Activated naive CD4-positive, alpha-beta T cell treated with anti-CD3 and anti-CD28 coated beads, Interleukin-2, amount 50 U/mL, for 24 hours (primary cell): ENCODE data around the gene EPB41L4A.
"Not testable (repeated sequence)": the region's sequence is repeated elsewhere in the genome, so short reads cannot be mapped to it uniquely, and the experiment has no call there.

ENCODE experiments used
- H3K27ac Mint-ChIP-seq: one replicate; pipeline ENCODE4 v1.8.0; 2021; ENCODE audit warnings: mild to moderate bottlenecking, mixed read lengths
- H3K27me3 Mint-ChIP-seq: one replicate; pipeline ENCODE4 v1.8.0; 2021; ENCODE audit warnings: mixed read lengths
- H3K36me3 Mint-ChIP-seq: one replicate; pipeline ENCODE4 v1.8.0; 2021; ENCODE audit warnings: mixed read lengths
- H3K4me1 Mint-ChIP-seq: one replicate; pipeline ENCODE4 v1.8.0; 2021; ENCODE audit warnings: mixed read lengths
- H3K4me3 Mint-ChIP-seq: one replicate; pipeline ENCODE4 v1.8.0; 2021; ENCODE audit warnings: mild to moderate bottlenecking, mixed read lengths
- H3K9me3 Mint-ChIP-seq: one replicate; pipeline ENCODE4 v1.8.0; 2021; ENCODE audit warnings: mixed read lengths

EPB41L4A gene

DNA sequence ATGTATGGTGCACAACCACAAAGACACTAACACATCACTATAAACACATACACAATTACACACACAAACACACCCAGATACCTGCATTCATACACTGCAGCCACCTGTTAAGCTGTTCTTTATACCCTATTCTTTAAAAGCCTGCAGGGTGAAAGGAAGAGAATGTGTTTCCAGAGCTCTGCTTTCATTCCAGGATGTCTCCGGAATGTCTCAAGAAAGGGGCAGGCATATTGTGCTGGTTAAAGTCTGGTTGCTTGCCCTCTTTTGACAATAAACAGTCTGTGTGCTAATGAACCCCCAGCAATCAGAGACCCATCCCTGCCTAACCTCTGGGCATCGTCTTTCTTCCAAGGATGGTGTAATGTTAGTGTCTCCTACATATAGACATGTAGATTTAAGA lies 181.6 kb downstream of the EPB41L4A start:
- no peak overlapping the region for H3K27ac Mint-ChIP-seq
- H3K4me1 Mint-ChIP-seq, result no peaks in the 10 kb centered on the region
- peaks cover 9% of the 10 kb centered on the region for H3K27me3 Mint-ChIP-seq
- no peak overlapping the region for H3K4me3 Mint-ChIP-seq
- H3K36me3 Mint-ChIP-seq, result no peaks in the 10 kb centered on the region
- no peaks in the 10 kb centered on the region for H3K9me3 Mint-ChIP-seq

DNA sequence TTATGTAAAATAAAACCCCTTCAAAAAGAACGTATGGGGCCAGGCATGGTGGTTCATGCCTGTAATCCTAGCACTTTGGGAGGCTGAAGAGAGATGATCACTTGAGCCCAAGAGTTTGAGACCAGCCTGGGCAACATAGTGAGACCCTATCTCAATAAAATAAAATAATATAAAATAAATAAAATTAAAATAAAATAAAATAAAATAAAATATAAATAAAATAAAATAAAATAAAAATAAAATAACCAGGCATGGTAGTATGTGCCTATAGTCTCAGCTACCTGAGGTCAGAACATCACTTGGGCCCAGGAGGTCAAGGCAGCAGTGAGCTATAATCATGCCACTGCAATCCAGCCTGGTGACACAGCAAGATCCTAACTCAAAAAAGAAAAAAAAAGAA lies 185.1 kb downstream of the EPB41L4A start:
- Mint-ChIP-seq H3K36me3 (no peaks in the 10 kb centered on the region), H3K4me3 (no peak overlapping the region), H3K27me3 (peaks cover 8% of the 10 kb centered on the region), H3K27ac (no peak overlapping the region), H3K4me1 (no peaks in the 10 kb centered on the region), H3K9me3 (no peaks in the 10 kb centered on the region)

DNA sequence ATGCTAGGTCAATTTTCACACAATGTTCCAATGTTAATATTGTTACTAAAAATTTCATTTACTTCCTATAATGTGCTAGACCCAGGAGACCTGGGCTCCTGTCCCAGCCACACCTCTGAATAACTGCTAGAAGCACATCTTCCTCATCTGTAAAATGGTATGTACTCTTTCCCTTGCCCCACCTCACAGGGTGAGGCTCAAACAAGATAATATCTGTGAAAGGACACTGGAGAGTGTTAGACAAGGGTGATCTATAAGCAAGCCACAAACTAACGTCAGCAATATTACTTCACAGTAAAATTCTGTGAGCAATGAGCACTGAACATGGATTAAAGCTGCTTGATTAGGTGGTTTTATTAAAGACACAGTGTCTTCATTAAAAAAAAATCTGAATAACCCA lies 186.4 kb downstream of the EPB41L4A start:
- H3K4me1 Mint-ChIP-seq, result no peaks in the 10 kb centered on the region
- H3K9me3 Mint-ChIP-seq, result no peaks in the 10 kb centered on the region
- no peaks in the 10 kb centered on the region for H3K36me3 Mint-ChIP-seq
- H3K27me3 Mint-ChIP-seq, result peaks cover 6% of the 10 kb centered on the region
- H3K27ac Mint-ChIP-seq, result no peak overlapping the region
- H3K4me3 Mint-ChIP-seq, result no peak overlapping the region

DNA sequence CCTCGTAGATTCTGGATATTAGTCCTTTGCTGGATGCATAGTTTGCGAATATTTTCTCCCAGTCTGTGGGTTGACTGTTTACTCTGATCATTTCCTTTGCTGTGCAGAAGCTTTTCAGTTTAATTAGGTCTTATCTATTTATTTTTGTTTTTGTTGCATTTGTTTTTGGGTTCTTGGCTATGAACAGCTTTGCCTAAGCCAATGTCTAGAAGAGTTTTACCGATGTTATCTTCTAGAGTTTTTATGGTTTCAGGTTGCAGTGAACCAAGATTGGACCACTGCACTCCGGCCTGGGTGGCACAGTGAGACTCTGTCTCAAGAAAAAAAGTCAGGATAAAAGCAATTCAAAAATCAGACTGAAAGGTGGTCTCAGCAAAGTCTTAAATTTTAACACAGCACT lies 188.5 kb downstream of the EPB41L4A start:
- no peak overlapping the region for H3K27ac Mint-ChIP-seq
- H3K36me3 Mint-ChIP-seq, result no peaks in the 10 kb centered on the region
- no peaks in the 10 kb centered on the region for H3K9me3 Mint-ChIP-seq
- H3K4me1 Mint-ChIP-seq, result no peaks in the 10 kb centered on the region
- peaks cover 6% of the 10 kb centered on the region for H3K27me3 Mint-ChIP-seq
- H3K4me3 Mint-ChIP-seq, result no peak overlapping the region

DNA sequence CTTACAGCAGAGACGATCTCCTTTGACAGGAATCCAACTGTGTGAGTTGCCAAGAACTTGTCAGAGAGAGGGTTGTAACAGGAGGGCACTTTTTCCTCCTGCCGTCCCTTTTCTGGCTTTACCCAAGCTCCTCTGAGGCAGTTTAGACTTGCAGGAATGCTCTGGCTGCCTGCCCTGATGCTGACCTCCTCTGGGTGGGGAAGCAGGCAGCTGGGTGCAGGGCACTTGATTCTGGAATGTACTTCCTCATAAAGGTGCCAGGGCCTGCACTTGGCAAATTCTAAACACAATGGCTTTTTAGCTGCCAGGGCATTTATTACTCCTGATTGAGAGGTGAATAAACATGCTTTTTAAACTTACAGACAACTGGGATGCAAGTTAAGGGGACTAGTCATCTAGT lies 190.4 kb downstream of the EPB41L4A start:
- Mint-ChIP-seq H3K4me3 (no peak overlapping the region), H3K4me1 (no peaks in the 10 kb centered on the region), H3K36me3 (no peaks in the 10 kb centered on the region)

DNA sequence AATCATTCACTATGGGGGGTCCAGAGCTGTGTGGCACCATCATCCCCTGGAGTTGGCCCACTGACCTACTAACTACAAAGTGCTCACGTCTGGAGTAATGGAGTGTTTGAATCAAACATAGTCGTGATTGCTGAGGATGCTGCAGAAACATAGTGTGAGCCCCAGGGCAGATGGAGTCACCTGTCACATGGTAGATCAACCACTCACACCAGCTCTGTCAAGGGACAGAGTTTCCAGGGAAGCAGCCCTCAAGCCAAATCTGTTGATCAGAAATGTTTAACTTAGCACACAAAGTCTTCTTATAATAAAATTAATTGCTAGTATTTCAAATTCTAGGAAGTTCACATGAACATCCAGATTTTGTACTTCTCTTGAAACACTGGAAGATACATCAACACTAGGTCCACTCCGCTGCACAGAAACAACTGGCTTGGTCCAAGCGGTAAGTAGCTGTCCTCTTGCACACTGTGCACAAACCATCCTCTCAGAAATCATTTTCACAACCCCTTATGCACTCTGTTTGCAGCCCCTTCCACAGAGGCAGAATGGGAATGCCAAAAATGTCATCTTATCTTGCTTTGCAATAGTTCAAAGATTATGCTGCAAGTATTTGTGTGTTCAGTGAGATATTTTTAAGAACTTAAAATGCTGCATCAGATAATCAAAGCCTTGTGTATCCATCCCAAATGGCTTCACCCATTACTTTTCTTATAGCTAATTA lies 191.0 kb downstream of the EPB41L4A start:
- Mint-ChIP-seq H3K36me3 (no peaks in the 10 kb centered on the region), H3K9me3 (no peaks in the 10 kb centered on the region), H3K27me3 (peaks cover 11% of the 10 kb centered on the region), H3K4me3 (no peak overlapping the region), H3K27ac (no peak overlapping the region), H3K4me1 (no peaks in the 10 kb centered on the region)

More for the DNA sequence above, 190.4 kb downstream of the EPB41L4A start:
- Mint-ChIP-seq H3K27ac (no peak overlapping the region), H3K9me3 (no peaks in the 10 kb centered on the region), H3K27me3 (peaks cover 6% of the 10 kb centered on the region)

DNA sequence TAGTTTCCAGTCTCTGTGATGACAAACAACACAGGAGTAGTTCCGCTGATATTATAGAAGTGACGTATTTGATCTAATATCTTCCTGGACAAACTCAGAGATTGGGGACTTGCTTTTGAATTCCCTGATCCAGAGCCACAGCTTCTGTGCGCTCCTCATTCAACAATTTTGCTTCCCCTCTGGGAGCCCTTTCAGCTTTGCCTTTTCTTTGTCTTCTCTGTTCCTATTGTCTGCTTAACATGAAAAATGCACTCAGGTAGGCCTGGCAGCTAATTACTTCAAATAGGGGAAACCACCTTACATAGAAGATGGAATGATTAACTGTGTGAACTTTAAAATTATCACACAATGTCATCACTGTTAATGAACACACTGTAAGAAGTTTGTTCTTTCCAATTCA lies 192.9 kb downstream of the EPB41L4A start:
- Mint-ChIP-seq H3K36me3 (no peaks in the 10 kb centered on the region), H3K27ac (no peak overlapping the region), H3K9me3 (no peaks in the 10 kb centered on the region), H3K27me3 (peaks cover 11% of the 10 kb centered on the region), H3K4me3 (no peak overlapping the region), H3K4me1 (no peaks in the 10 kb centered on the region)

DNA sequence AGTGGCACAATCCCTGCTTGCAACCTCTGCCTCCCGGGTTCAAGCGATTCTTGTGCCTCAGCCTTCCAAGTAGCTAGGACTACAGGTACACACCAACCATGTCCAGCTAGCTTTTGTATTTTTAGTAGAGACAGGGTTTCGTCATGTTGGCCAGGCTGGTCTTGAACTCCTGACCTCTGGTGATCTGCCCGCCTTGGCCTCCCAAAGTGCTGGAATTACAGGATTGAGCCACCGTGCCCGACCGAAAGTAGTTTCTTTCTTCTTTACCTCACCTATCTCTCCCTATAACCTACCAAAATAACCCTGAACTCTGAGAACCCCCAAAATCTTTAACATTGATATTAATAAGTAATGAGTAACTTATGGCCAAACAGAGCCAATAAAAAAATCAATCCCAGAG lies 196.1 kb downstream of the EPB41L4A start:
- not testable (repeated sequence) for H3K27ac Mint-ChIP-seq, H3K27me3 Mint-ChIP-seq, H3K4me1 Mint-ChIP-seq, H3K36me3 Mint-ChIP-seq, H3K4me3 Mint-ChIP-seq, H3K9me3 Mint-ChIP-seq

DNA sequence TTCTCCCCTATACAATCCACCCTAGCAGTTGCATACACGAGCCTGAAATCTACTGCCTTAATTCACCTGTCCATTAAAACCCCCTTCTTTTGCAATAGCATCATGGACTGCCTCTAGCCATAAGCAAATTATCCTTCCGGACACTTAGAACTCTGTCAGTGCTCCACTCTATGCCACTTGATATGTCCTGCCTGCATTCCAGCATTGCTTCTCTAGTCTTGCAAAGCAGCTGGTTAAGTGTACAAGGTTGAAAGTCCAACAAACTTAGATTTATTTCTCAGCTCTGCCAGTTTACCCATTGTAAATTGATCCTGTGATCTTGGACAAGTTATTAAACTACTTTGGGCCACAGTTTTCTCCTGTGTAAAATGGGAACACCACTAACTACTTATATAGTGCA lies 197.9 kb downstream of the EPB41L4A start:
- H3K9me3 Mint-ChIP-seq, result no peaks in the 10 kb centered on the region
- H3K27ac Mint-ChIP-seq, result no peak overlapping the region
- H3K4me3 Mint-ChIP-seq, result no peak overlapping the region
- no peaks in the 10 kb centered on the region for H3K36me3 Mint-ChIP-seq
- H3K27me3 Mint-ChIP-seq, result peaks cover 9% of the 10 kb centered on the region
- H3K4me1 Mint-ChIP-seq, result no peaks in the 10 kb centered on the region

DNA sequence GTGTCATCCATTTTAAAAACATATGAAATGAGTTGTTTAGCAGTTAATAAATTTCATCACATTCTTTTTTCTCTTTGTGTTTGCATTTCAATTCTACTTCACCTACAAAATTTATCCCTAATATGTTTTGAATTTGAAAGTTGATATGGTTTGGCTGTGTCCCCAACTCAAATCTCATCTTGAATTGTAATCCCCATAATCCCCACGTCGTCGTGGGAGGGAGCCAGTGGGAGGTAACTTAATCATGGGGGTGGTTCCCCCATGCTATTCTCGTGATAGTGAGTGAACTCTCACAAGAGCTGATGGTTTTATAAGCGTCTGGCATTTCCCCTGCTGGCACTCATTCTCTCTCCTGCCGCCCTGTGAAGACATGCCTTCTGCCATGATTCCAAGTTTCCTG lies 200.1 kb downstream of the EPB41L4A start:
- H3K36me3 Mint-ChIP-seq, result no peaks in the 10 kb centered on the region
- peaks cover 12% of the 10 kb centered on the region for H3K27me3 Mint-ChIP-seq
- H3K9me3 Mint-ChIP-seq, result no peaks in the 10 kb centered on the region
- no peaks in the 10 kb centered on the region for H3K4me1 Mint-ChIP-seq
- H3K27ac Mint-ChIP-seq, result no peak overlapping the region
- H3K4me3 Mint-ChIP-seq, result no peak overlapping the region

DNA sequence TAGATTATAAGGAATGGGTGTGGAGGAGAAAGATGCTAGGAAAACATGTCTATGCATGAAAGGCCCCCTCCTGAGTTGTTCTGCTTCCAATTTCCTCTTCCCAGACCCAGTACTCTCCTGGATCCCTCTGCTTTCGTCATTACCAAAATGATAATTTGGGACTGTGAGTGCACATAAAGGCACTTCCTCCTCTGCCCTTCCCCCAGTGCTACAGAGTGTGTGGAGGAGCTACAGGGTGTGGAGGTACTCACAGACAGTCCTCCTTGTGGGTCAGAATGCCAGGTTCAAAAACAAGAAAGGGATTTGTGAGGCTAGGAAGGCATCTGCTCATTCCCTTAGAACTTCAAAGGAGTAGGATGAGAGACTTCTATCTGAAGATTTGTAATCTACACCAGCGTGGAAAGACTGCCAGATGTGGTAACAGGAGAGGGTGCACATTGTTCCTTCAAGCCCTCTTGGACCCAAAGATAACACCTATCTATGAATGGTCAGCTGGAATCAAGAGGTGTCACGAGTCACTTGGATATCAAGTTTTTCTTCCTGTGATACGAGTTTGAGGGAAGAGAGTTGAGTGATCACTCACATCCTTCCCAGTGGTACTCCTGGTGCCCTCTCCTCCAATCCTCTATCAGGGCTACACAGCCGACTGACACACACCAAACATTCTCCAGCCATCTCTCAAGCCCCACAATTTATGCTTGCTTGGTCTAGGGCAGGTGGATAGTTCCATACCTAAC lies 201.1 kb downstream of the EPB41L4A start:
- H3K4me3 Mint-ChIP-seq, result no peak overlapping the region

DNA sequence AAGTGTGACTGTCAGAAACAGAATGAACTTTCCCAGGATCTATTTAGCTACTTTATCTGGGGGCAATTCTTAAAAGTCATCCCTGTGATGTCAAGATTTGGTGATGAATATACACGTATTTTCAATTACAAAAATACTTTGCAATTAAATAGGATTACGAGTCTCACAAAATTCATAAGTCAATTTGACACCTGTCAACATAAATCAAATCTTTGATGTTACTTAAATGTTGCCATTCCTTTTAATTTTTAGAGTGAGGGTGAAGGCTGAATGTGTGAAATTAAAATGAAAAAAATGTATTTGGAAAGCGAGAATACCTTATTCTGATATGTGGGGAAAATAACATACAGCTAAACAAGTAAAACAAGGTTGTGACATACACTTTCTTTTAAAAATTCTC lies 202.9 kb downstream of the EPB41L4A start:
- Mint-ChIP-seq H3K4me1 (no peaks in the 10 kb centered on the region), H3K4me3 (no peak overlapping the region), H3K36me3 (no peaks in the 10 kb centered on the region), H3K9me3 (no peaks in the 10 kb centered on the region), H3K27me3 (peaks cover 7% of the 10 kb centered on the region), H3K27ac (no peak overlapping the region)

More for the DNA sequence above, 201.1 kb downstream of the EPB41L4A start:
- H3K9me3 Mint-ChIP-seq, result no peaks in the 10 kb centered on the region
- peaks cover 7% of the 10 kb centered on the region for H3K27me3 Mint-ChIP-seq
- no peaks in the 10 kb centered on the region for H3K4me1 Mint-ChIP-seq
- H3K36me3 Mint-ChIP-seq, result no peaks in the 10 kb centered on the region
- H3K27ac Mint-ChIP-seq, result no peak overlapping the region

DNA sequence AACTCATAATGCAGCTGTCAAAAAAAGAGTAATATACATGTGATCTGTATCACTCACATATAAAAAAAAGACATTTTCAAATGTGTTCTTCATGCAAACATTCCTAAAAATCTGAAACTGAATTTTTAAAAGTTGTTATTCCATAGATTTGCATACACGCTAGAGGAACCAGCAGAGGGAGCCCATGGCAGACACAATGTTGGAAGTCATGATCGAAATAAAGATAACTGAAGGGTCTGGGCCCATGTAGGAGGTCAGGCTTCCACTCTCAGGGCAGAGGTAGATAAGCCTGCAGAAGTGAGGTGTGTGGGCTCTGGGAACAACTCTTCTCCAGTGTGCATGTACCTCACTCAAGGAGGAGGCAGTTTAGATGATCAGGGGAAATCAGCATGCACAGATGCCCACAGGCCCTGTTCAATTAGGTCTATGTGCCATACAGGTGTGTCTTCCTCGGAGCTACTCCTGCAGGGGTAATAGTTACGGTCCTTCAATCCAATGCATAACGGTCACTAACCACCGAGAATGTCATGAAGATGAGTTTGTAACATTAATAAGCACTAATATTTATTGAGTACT lies 208.6 kb downstream of the EPB41L4A start:
- no peaks in the 10 kb centered on the region for H3K36me3 Mint-ChIP-seq
- no peaks in the 10 kb centered on the region for H3K4me1 Mint-ChIP-seq
- H3K4me3 Mint-ChIP-seq, result no peak overlapping the region
- peaks cover 18% of the 10 kb centered on the region for H3K27me3 Mint-ChIP-seq
- peaks cover 6% of the 10 kb centered on the region for H3K9me3 Mint-ChIP-seq
- no peak overlapping the region for H3K27ac Mint-ChIP-seq

DNA sequence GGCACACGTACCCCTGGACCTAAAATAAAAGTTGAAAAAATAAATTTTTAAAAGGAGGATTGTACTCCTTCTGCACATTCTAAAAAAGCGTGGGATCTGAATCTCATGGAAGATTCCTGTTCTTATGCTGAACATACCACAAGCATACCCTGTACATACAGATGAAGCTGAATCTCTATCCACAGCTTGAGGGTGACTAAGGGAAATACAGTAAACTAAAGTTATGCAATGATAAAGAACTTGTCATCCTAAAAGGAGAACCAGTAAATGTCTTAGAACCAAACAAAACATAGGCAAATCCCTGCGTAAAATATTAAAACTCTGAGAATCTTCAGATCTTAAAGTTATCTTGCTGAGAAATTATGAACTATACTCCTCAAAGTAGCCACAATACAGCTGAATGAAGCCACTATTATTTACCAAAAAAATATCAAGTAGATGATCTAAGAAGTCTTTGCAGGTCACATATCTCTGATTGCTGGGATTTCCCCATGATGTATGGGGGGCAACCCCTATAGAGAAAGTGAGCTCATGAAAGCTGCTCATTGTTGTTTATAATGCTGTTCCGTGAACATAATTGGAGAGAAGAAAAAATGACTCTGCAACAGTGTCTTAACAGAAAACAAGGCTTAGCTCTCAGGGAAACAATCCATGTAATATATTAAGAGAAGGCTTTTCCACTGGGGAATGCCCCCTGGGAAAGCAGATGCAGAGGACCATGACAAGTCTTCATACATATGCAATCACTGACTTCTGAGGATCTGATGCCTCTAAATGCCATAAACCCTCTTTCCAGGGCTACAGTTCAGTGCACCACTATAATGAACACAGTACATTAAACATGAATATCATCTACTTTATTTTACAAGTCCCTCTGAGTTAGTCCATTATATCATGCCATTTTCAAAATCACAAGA lies 210.1 kb downstream of the EPB41L4A start:
- Mint-ChIP-seq H3K36me3 (no peaks in the 10 kb centered on the region), H3K27me3 (peaks cover 24% of the 10 kb centered on the region), H3K9me3 (peaks cover 6% of the 10 kb centered on the region), H3K4me1 (no peaks in the 10 kb centered on the region), H3K27ac (no peak overlapping the region), H3K4me3 (no peak overlapping the region)

DNA sequence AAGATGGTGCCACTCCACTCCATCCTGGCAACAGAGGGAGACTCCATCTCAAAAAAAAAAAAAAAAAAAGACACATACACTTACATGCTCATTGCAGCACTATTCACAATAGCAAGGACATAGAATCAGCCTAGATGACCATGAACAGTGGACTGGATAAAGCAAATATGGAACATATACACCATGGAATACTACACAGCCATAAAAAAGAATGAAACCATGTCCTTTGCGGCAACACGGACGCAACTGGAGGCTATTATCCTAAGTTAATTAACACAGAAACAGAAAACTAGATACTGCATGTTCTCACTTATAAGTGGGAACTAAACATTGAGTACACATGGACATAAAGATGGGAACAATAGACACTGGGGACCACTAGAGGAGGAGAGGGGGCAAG lies 210.9 kb downstream of the EPB41L4A start:
- not testable (repeated sequence) for H3K4me3 Mint-ChIP-seq, H3K27ac Mint-ChIP-seq, H3K4me1 Mint-ChIP-seq, H3K36me3 Mint-ChIP-seq, H3K9me3 Mint-ChIP-seq
- H3K27me3 Mint-ChIP-seq, result peaks cover 24% of the 10 kb centered on the region
